Fibroblast of pulmonary artery (primary cell): Measurements from ENCODE around the gene VWA8.
"Not testable (repeated sequence)": the region's sequence is repeated elsewhere in the genome, so short reads cannot be mapped to it uniquely, and the experiment has no call there.

ENCODE experiments used
- DNase-seq: peaks from one replicate; pipeline ENCODE4 v3.0.0-alpha.2; 2010; ENCODE audit warnings: low read depth
- H3K4me3 ChIP-seq: replicated peaks from 2 replicates; pipeline ENCODE4 v1.5.1; 2011; ENCODE audit warnings: low read depth, mild to moderate bottlenecking, control low read depth, low read length, moderate library complexity
- TF ChIP-seq, protein P1 (sequence below): IDR thresholded peaks from 2 replicates; pipeline ENCODE4 v1.5.1; 2011; ENCODE audit warnings: mild to moderate bottlenecking, control low read depth, low read length, inconsistent platforms; ENCODE audit errors: missing control alignments

Gene VWA8

GRCh38 chr13:41651413-41652058 lies 309.4 kb downstream of the VWA8 start:
- H3K4me3 ChIP-seq: no peak overlapping the region
- DNase-seq: peak; percentile 55
- TF ChIP-seq, protein P1, sequence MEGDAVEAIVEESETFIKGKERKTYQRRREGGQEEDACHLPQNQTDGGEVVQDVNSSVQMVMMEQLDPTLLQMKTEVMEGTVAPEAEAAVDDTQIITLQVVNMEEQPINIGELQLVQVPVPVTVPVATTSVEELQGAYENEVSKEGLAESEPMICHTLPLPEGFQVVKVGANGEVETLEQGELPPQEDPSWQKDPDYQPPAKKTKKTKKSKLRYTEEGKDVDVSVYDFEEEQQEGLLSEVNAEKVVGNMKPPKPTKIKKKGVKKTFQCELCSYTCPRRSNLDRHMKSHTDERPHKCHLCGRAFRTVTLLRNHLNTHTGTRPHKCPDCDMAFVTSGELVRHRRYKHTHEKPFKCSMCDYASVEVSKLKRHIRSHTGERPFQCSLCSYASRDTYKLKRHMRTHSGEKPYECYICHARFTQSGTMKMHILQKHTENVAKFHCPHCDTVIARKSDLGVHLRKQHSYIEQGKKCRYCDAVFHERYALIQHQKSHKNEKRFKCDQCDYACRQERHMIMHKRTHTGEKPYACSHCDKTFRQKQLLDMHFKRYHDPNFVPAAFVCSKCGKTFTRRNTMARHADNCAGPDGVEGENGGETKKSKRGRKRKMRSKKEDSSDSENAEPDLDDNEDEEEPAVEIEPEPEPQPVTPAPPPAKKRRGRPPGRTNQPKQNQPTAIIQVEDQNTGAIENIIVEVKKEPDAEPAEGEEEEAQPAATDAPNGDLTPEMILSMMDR: no peak

DNA sequence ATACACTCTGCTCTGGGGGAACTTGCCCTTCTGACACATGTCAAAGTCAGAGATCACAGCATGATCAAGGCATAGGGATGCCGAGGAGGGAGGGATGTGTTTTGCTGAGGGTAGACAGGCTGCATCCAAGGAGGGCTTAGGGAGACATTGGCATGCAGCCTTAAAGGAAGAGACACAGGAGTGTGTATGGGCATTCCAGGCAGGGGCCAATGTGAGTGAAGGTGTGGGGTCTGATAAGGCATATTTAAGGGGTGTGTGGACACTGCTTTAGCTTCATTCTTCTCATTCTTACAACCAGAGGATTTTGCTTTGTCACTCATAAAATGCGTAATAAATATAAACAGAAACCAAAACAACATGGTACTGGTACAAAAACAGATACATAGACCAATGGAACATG lies 310.2 kb downstream of the VWA8 start:
- DNase-seq: no peak
- TF ChIP-seq, protein P1: no peak
- H3K4me3 ChIP-seq: no peak overlapping the region

GRCh38 chr13:41649659-41650058 lies 311.2 kb downstream of the VWA8 start:
- TF ChIP-seq, protein P1: peak; percentile 43
- no peak overlapping the region for H3K4me3 ChIP-seq
- peak; percentile 50 for DNase-seq

DNA sequence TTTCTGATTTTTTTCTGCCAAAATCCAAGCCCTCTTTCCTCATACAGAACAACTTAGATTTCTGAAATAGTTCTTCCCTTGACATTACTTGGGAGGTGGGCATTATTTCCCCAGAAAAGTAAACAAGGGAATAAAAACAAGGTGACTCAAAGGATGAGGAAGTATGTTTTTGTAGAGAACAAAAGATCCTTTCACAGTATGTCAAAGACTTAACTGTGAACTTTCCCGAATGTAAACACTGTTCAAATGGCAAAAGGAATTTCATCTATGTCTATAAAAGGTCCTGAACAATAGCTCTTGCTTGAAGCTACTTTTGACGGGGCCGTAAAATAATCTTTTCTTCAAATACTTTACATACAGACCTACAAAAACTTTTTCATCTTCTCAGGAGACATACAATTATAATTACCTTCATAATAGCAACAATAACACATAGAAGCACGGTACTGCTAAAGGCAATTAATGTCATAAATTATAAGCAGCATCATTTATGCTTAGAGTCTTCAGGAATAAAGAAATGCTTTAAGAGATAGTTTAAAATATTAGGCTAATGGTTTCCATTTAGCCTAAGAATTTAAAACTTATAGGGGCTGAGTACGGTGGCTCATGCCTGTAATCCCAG lies 312.5 kb downstream of the VWA8 start:
- TF ChIP-seq, protein P1: no peak
- no peak overlapping the region for H3K4me3 ChIP-seq
- DNase-seq: peak; percentile 86

DNA sequence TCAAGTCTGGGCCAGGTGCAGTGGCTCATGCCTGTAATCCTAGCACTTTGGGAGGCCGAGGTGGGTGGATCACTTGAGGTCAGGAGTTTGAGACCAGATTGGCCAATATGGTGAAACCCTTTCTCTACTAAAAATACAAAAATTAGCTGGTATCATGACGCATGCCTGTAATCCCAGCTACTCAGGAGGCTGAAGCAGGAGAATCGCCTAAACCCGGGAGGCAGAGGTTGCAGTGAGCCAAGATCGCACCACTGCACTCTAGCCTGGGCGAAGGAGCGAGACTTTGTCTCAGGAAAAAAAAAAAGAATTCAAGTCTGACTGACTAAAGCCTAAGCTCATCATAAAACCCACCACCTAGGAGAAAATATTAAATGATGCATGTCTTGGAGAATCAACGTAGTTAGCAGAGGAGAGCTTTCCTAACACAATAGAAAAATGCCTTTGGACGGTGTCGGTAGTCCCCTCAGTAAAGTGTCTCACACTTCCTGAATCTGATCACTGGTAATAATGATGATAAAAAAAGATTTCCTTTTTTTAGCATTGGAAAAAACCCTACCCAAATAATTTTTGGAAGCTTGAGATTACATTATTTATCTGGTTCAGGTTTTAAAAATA lies 313.1 kb downstream of the VWA8 start:
- DNase-seq, H3K4me3 ChIP-seq: not testable (repeated sequence)

- TF ChIP-seq, protein P1: no peak
- peak; percentile 94 for DNase-seq
- H3K4me3 ChIP-seq: no peak overlapping the region
Observed at GRCh38 chr13:41645331-41645730, 315.6 kb downstream of the VWA8 start.

- H3K4me3 ChIP-seq: no peak overlapping the region
- TF ChIP-seq, protein P1: no peak
- DNase-seq: no peak
Observed at GRCh38 chr13:41644742-41645141, 316.2 kb downstream of the VWA8 start.
